IMR-90 (cell line): ENCODE measurements around the gene SLC1A1. TPM values are rescaled to one million over a fixed set of nuclear protein-coding genes. Genes with fewer than 3 reads are reported as not detected.

ENCODE experiments used
- ATAC-seq: fragments of 200-7000 bp; cut with Tn5 transposase; 2 replicates; pipeline ENCODE4 v1.9.1; 2020; ENCODE audit warnings: low read depth, mild to moderate bottlenecking, moderate library complexity
- BruUV-seq: library from RNA; stranded (reverse); fragments of 400-500 nt; replicated peaks from 2 replicates; lab custom pipeline; 2021; lab: Mats Ljungman, UMichigan
- CTCF ChIA-PET: fragments of 300-600 bp; formaldehyde crosslinking; extraction: SDS; loops from one replicate; lab custom pipeline; 2021; ENCODE audit warnings: antibody characterized with exemption; lab: Yijun Ruan, JAX
- POLR2A ChIA-PET: fragments of 300-600 bp; sonication (Branson Sonifier 250); formaldehyde crosslinking; loops from one replicate; lab custom pipeline; 2022; ENCODE audit warnings: antibody characterized with exemption; ENCODE audit not compliant: unreplicated experiment; lab: Charles Lee
- DNase-seq: peaks from one replicate; pipeline ENCODE4 v3.0.0; 2013
- H2AFZ ChIP-seq: replicated peaks from 2 replicates; pipeline ENCODE3; 2013; ENCODE audit warnings: low read length, mild to moderate bottlenecking; ENCODE audit not compliant: poor library complexity
- H2AK5ac ChIP-seq: 2 replicates; pipeline ENCODE4 v1.6.1; 2013; ENCODE audit warnings: low read depth, low read length, inconsistent platforms
- H2AK9ac ChIP-seq: replicated peaks from 2 replicates; pipeline ENCODE3; 2013; ENCODE audit warnings: mild to moderate bottlenecking, low read depth, low read length, moderate library complexity; ENCODE audit not compliant: poor library complexity
- H2BK120ac ChIP-seq: 2 replicates; pipeline ENCODE4 v1.6.1; 2013; ENCODE audit warnings: low read depth, low read length, inconsistent platforms
- H2BK15ac ChIP-seq: 3 replicates; pipeline ENCODE4 v1.6.1; 2013; ENCODE audit warnings: low read depth, low read length, inconsistent platforms
- H2BK20ac ChIP-seq: 2 replicates; pipeline ENCODE4 v1.6.1; 2013; ENCODE audit warnings: low read depth, mild to moderate bottlenecking, inconsistent platforms, low read length, moderate library complexity
- H2BK5ac ChIP-seq: 2 replicates; pipeline ENCODE4 v1.6.1; 2013; ENCODE audit warnings: mild to moderate bottlenecking, low read depth, low read length, inconsistent platforms; ENCODE audit not compliant: poor library complexity, severe bottlenecking
- H3K14ac ChIP-seq: replicated peaks from 2 replicates; pipeline ENCODE4 v1.6.1; 2013; ENCODE audit warnings: low read depth, low read length, inconsistent platforms
- H3K18ac ChIP-seq: 2 replicates; pipeline ENCODE4 v1.6.1; 2013; ENCODE audit warnings: low read depth, low read length, control low read depth
- H3K23ac ChIP-seq: 2 replicates; pipeline ENCODE4 v1.6.1; 2013; ENCODE audit warnings: low read depth, low read length, inconsistent platforms
- H3K27ac ChIP-seq: 2 replicates; pipeline ENCODE4 v1.5.1; 2013; ENCODE audit warnings: mild to moderate bottlenecking, control low read depth, low read length; ENCODE audit not compliant: insufficient read depth
- H3K27me3 ChIP-seq: 2 replicates; pipeline ENCODE4 v1.6.1; 2013; ENCODE audit warnings: low read length; ENCODE audit not compliant: control insufficient read depth, insufficient read depth
- H3K36me3 ChIP-seq: 2 replicates; pipeline ENCODE4 v1.6.1; 2013; ENCODE audit warnings: low read length, mixed read lengths; ENCODE audit not compliant: control insufficient read depth, insufficient read depth
- H3K4ac ChIP-seq: 2 replicates; pipeline ENCODE4 v1.6.1; 2013; ENCODE audit warnings: low read depth, low read length, inconsistent platforms
- H3K4me1 ChIP-seq: 2 replicates; pipeline ENCODE4 v1.6.1; 2013; ENCODE audit warnings: low read length, mixed read lengths; ENCODE audit not compliant: control insufficient read depth, insufficient read depth
- H3K4me2 ChIP-seq: 2 replicates; pipeline ENCODE4 v1.6.1; 2013; ENCODE audit warnings: low read depth, mild to moderate bottlenecking, control low read depth, low read length, moderate library complexity
- H3K4me3 ChIP-seq: 2 replicates; pipeline ENCODE4 v1.5.1; 2013; ENCODE audit warnings: low read depth, mild to moderate bottlenecking, control low read depth, low read length, moderate library complexity; ENCODE audit not compliant: insufficient read depth
- H3K56ac ChIP-seq: 2 replicates; pipeline ENCODE4 v1.6.1; 2013; ENCODE audit warnings: low read length, inconsistent platforms; ENCODE audit not compliant: insufficient read depth; ENCODE audit errors: extremely low read depth
- H3K79me1 ChIP-seq, 2 experiments: 2 replicates each; pipeline ENCODE4 v1.6.1; 2013; ENCODE audit warnings: low read length in 2 of 2, inconsistent platforms in 1 of 2, low read depth in 1 of 2
- H3K9ac ChIP-seq: 2 replicates; pipeline ENCODE4 v1.6.1; 2013; ENCODE audit warnings: low read depth, low read length, control low read depth
- H3K9me1 ChIP-seq: 2 replicates; pipeline ENCODE4 v1.6.1; 2013; ENCODE audit warnings: low read length, inconsistent platforms; ENCODE audit not compliant: insufficient read depth
- H3K9me3 ChIP-seq: 2 replicates; pipeline ENCODE4 v1.6.1; 2013; ENCODE audit warnings: low read length; ENCODE audit not compliant: control insufficient read depth, insufficient read depth
- H4K20me1 ChIP-seq: 2 replicates; pipeline ENCODE4 v1.6.1; 2013; ENCODE audit warnings: low read length, inconsistent platforms; ENCODE audit not compliant: insufficient read depth
- H4K5ac ChIP-seq: 2 replicates; pipeline ENCODE4 v1.6.1; 2013; ENCODE audit warnings: mild to moderate bottlenecking, low read depth, low read length, control low read depth
- H4K8ac ChIP-seq, 2 experiments: 2 replicates each; pipeline ENCODE4 v1.6.1; 2013; ENCODE audit warnings: low read depth in 2 of 2, low read length in 2 of 2, control low read depth in 1 of 2, inconsistent platforms in 1 of 2
- H4K91ac ChIP-seq: 2 replicates; pipeline ENCODE4 v1.6.1; 2013; ENCODE audit warnings: low read depth, low read length, inconsistent platforms; ENCODE audit not compliant: insufficient read depth
- BHLHE40 ChIP-seq: fragments of 150-350 bp; IDR thresholded peaks from 2 replicates; pipeline ENCODE4 v1.6.1; 2016; ENCODE audit warnings: mild to moderate bottlenecking, low read depth, low read length
- CEBPB ChIP-seq: IDR thresholded peaks from 2 replicates; pipeline ENCODE4 v1.6.1; 2012; ENCODE audit warnings: low read depth, low read length, improper control_type of control experiment
- CHD1 ChIP-seq: IDR thresholded peaks from 2 replicates; pipeline ENCODE4 v1.6.1; 2012; ENCODE audit warnings: low read depth, low read length, improper control_type of control experiment
- CTCF ChIP-seq: conservative IDR thresholded peaks from 2 replicates; pipeline ENCODE4 v1.5.1; 2012; ENCODE audit warnings: mild to moderate bottlenecking, low read depth, low read length, improper control_type of control experiment
- FOS ChIP-seq: fragments of 150-350 bp; IDR thresholded peaks from 2 replicates; pipeline ENCODE4 v1.6.1; 2016; ENCODE audit warnings: low read depth, low read length
- MAFK ChIP-seq: IDR thresholded peaks from 2 replicates; pipeline ENCODE4 v1.6.1; 2012; ENCODE audit warnings: low read depth, low read length, improper control_type of control experiment
- MAZ ChIP-seq: IDR thresholded peaks from 2 replicates; pipeline ENCODE4 v1.6.1; 2012; ENCODE audit warnings: low read depth, mild to moderate bottlenecking, low read length, improper control_type of control experiment, moderate library complexity, borderline replicate concordance
- MXI1 ChIP-seq: IDR thresholded peaks from 2 replicates; pipeline ENCODE4 v1.6.1; 2012; ENCODE audit warnings: low read depth, mild to moderate bottlenecking, low read length, moderate library complexity, borderline replicate concordance
- NFE2L2 ChIP-seq: fragments of 150-350 bp; IDR thresholded peaks from 2 replicates; pipeline ENCODE4 v1.6.1; 2016; ENCODE audit warnings: low read depth, mild to moderate bottlenecking, low read length
- POLR2A ChIP-seq: IDR thresholded peaks from 2 replicates; pipeline ENCODE4 v1.6.1; 2012; ENCODE audit warnings: mild to moderate bottlenecking, low read depth, low read length
- RAD21 ChIP-seq: IDR thresholded peaks from 2 replicates; pipeline ENCODE4 v1.6.1; 2012; ENCODE audit warnings: low read length, improper control_type of control experiment
- RCOR1 ChIP-seq: IDR thresholded peaks from 2 replicates; pipeline ENCODE4 v1.6.1; 2012; ENCODE audit warnings: mild to moderate bottlenecking, low read length, improper control_type of control experiment; ENCODE audit not compliant: insufficient replicate concordance
- SMC3 ChIP-seq: fragments of 150-350 bp; IDR thresholded peaks from 2 replicates; pipeline ENCODE4 v1.6.1; 2016; ENCODE audit warnings: low read depth, mild to moderate bottlenecking, antibody characterized with exemption, low read length, moderate library complexity
- USF2 ChIP-seq: fragments of 150-350 bp; IDR thresholded peaks from 2 replicates; pipeline ENCODE4 v1.6.1; 2017; ENCODE audit warnings: mild to moderate bottlenecking, antibody characterized with exemption, low read length, low read depth
- WGBS, 2 experiments: methylation state at CpG; one replicate each; pipeline versions ENCODE4 v1.1.5 to v1.1.7; 2013; ENCODE audit warnings: missing lambda C conversion rate in 2 of 2; ENCODE audit not compliant: insufficient read length in 1 of 2; ENCODE audit errors: extremely low coverage in 2 of 2; 5-methylcytosine and 5-hydroxymethylcytosine counted together
- dilution Hi-C: fragments of 300-500 bp; cut with HindIII; formaldehyde crosslinking; loops from one replicate; pipeline ENCODE4 v1.14.3; 2018; ENCODE audit warnings: low sequenced_read_pairs; ENCODE audit not compliant: unreplicated experiment
- in situ Hi-C: fragments of 300-500 bp; cut with MboI; formaldehyde crosslinking; loops from 3 replicates; pipeline ENCODE4 v1.14.3; 2019; ENCODE audit warnings: low sequenced_read_pairs, inconsistent platforms, mixed read lengths
- intact Hi-C: fragments of 100-400 bp; cut with micrococcal nuclease; formaldehyde crosslinking; loops from 2 replicates; pipeline ENCODE4 v1.10.0; 2022
- polyA plus RNA-seq, 3 experiments: library from polyadenylated mRNA; depleted of rRNA; stranded (reverse); fragments of >200 nt; gene quantifications; 2 replicates each; pipeline ENCODE4 v1.2.3, GENCODE V29; 2012; ENCODE audit warnings: low replicate concordance in 1 of 3
- total RNA-seq: library from RNA; depleted of rRNA; stranded (reverse); fragments of >200 nt; gene quantifications from 2 replicates; pipeline ENCODE4 v1.2.3, GENCODE V29; 2012

The SLC1A1 gene
- total and polyA plus RNA-seq, 2 of the 4 experiments (the other 2 are of a cell fraction) = 2.2 to 4.1 TPM

- H4K8ac ChIP-seq = no peak overlapping the region
- H3K9me1 ChIP-seq = no peaks in the 10 kb centered on the region
- no peak overlapping the region for H4K91ac ChIP-seq
- dilution Hi-C loops = no loop called here
- H3K9me3 ChIP-seq = no peaks in the 10 kb centered on the region
- no peak overlapping the region for H2BK15ac ChIP-seq
- no peak overlapping the region for H3K9ac ChIP-seq
- no peak overlapping the region for H3K27ac ChIP-seq
- no peak overlapping the region for H4K5ac ChIP-seq
- H3K4ac ChIP-seq = no peak overlapping the region
- no peak overlapping the region for H2BK120ac ChIP-seq
- no peak overlapping the region for H2AK5ac ChIP-seq
- no TSS peak for BruUV-seq
- H3K36me3 ChIP-seq = peaks cover 2% of the 10 kb centered on the region
- H3K79me1 ChIP-seq = no peaks in the 10 kb centered on the region
- no peak overlapping the region for H2BK20ac ChIP-seq
- H3K14ac ChIP-seq = no peak overlapping the region
- no peak overlapping the region for H3K56ac ChIP-seq
- H4K20me1 ChIP-seq = no peaks in the 10 kb centered on the region
- no CpG with 5 or more reads among the region's 8 CpGs for WGBS, 2 experiments
- no peaks in the 10 kb centered on the region for H3K4me1 ChIP-seq
- H2AFZ ChIP-seq = no peak overlapping the region
- no peak overlapping the region for H3K4me3 ChIP-seq
- H3K23ac ChIP-seq = no peak overlapping the region
- no peak overlapping the region for H2BK5ac ChIP-seq
- in situ Hi-C loops = no loop called here
- no peak for DNase-seq
- ATAC-seq = no peak
- POLR2A ChIA-PET = no interaction called here
- H2AK9ac ChIP-seq = no peak overlapping the region
- no peak for TF ChIP-seq MXI1
- TF ChIP-seq CTCF = no peak
- no peak for TF ChIP-seq FOS
- no peak for TF ChIP-seq NFE2L2
- TF ChIP-seq BHLHE40 = no peak
- no peak for TF ChIP-seq RCOR1
- TF ChIP-seq SMC3 = no peak
- TF ChIP-seq POLR2A = no peak
- TF ChIP-seq MAZ = no peak
- TF ChIP-seq USF2 = no peak
- TF ChIP-seq CEBPB = no peak
- no peak for TF ChIP-seq MAFK
- TF ChIP-seq RAD21 = no peak
- no peak for TF ChIP-seq CHD1
- H3K18ac ChIP-seq = no peak overlapping the region
- H3K4me2 ChIP-seq = no peak overlapping the region
- intact Hi-C loops = loop anchor here (10.0 kb wide), 1 partner anchor 59 kb away; no protein-coding TSS in a partner anchor
- CTCF ChIA-PET = no interaction called here
- H3K27me3 ChIP-seq = peaks cover 3% of the 10 kb centered on the region; the same call in 1 of the 2 replicates
These were observed 85.7 kb downstream of the SLC1A1 start for GRCh38 chr9:4575997-4576396.
